HG03520 (cell line): ENCODE measurements around the gene RBM41.

Source experiments
- ATAC-seq: cut with Tn5 transposase; IDR thresholded peaks from one replicate; pipeline ENCODE4 v1.9.1; 2021; ENCODE audit warnings: mild to moderate bottlenecking, moderate library complexity; ENCODE audit not compliant: unreplicated experiment

The RBM41 gene

DNA sequence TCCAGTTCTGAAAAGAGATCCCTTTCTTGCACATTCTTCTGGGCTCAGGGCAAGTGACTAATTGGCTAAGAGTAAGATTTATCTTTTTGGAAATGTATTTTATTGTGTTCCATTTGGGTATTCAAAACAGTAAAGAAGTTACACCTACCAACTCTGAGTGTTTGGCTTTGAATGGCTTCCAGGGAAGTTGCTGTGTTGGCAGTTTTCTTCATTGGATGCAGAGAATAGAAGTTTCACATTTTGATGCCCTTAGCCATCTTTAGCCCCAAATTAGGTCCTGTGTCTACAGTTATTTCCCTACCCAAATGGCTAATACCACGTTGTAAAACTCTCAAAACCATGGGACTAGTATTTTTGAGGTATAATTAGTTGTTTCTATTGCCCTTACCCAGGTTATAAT lies 88.9 kb downstream of the RBM41 start:
- no peak for ATAC-seq

DNA sequence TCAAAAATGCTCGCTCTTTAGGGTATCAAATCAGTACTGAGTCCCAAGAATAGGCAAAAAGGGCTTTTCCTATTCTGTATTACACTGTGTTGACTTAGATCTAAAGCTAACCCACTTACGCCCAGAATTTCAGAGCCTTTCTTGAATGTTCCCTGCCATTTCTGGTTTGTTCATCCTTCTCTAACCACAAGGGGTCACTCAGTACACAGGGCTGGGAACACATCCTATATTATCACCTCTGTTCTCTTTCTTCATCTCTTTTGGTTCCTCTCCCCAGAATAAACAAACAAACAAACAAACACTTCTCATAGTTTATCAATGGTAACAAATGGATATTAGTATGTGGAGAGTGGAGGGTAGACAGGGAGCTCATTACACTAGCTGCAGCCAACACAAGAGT lies 93.1 kb downstream of the RBM41 start:
- no peak for ATAC-seq

DNA sequence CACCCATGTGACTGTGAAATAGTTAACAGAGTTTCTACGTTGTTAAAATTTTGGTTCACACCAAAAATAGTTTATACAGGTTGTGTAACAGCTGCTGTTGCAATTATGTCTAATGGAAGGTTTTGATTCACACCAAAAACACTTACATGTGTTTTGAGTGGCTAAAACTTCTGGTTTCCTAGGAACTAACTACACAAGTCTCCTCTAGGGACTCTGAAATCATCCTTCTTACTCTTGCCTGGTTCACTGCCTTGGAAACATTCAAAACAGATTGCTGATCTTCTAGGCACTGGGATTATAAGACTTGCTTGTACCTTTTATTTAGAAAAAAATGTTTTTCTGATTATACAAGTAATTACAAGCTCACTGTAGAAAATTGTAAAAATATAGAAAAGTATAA lies 103.7 kb downstream of the RBM41 start:
- no peak for ATAC-seq
